Measurements from ENCODE around the gene FARS2. TPM values are rescaled to one million over a fixed set of nuclear protein-coding genes. Genes with fewer than 3 reads are reported as not detected.

The FARS2 gene
- polyA plus RNA-seq, 1 of the 3 experiments (the other 2 are of a cell fraction), result 12.5 TPM

DNA sequence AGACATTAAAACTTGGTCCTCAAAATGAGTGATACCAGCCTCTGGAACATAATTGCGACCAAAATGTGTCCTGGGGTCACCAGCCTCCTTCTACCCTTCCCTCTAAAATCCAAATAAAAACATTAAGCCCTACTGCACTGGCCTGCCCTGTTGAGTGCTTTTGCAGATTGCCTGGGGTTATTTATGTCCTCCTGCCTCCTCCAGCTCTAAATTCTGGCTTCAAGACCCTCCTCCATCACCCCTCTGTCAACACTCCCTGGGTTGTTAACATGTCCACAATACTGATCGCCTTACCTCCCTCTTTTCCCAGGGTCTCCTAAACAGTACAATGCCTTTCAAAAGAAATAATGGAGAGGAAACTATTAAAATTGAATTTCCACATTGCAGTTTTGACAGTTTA, 418.0 kb downstream of the FARS2 start (continued):
- TF ChIP-seq SIN3A (IDR thresholded peaks at IDR 0.05; ENCODE audit: borderline replicate concordance, low read depth, low read length) (no peak), NRF1 (IDR thresholded peaks at IDR 0.05; ENCODE audit: low read depth, low read length) (no peak), POLR2AphosphoS5 (IDR thresholded peaks at IDR 0.05; ENCODE audit: low read depth, low read length) (no peak), TEAD4 (IDR thresholded peaks at IDR 0.05; ENCODE audit: borderline replicate concordance, insufficient read depth) (no peak), RFX5 (IDR thresholded peaks at IDR 0.05; ENCODE audit: low read length) (no peak)

DNA sequence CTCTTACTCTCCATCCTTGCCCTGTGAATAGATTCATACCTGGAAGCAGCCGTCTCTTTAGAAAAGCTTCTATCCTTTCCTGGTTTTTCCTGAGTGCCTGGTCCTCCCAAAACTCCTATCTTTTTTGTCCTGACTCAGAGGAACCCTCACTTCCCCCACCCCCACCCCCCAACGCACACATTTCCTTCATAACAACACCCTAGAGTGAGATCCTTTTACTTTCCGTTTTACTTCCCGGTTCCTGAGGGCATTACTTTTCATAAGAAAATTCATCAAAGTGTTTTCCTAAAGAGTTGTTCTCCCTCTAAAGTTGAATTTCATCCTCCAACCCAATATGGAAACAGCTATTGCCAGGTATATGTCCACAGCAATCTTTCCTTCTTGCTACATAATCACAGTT, 418.4 kb downstream of the FARS2 start:
- CTCF ChIA-PET, result interaction anchor here (1.3 kb wide), 1 partner anchor 14 kb away, joined by 3 read pairs; no protein-coding TSS in a partner anchor
- Histone ChIP-seq H3K36me3 (replicated peaks in 1 of 2; ENCODE audit: control insufficient read depth in 1 of 2, insufficient read depth in 2 of 2, low read length in 1 of 2) (no peaks in the 10 kb centered on the region), H2AFZ (ENCODE audit: low read depth) (no peak overlapping the region), H3K9ac (no peak overlapping the region), H3K9me3 (no peaks in the 10 kb centered on the region), H3K4me3 (ENCODE audit: low read depth in 2 of 2, low read length in 1 of 2) (no peak overlapping the region), H3K9me2 (no peaks in the 10 kb centered on the region), H3K4me2 (no peak overlapping the region), H3K27me3 (ENCODE audit: insufficient read depth) (no peaks in the 10 kb centered on the region), H3K79me2 (ENCODE audit: insufficient read depth) (no peaks in the 10 kb centered on the region), H3K27ac (ENCODE audit: low read depth in 2 of 2, low read length in 1 of 2) (no peak overlapping the region), H4K20me1 (ENCODE audit: insufficient read depth) (no peaks in the 10 kb centered on the region), H3F3A (replicated peaks; ENCODE audit: insufficient read depth) (no peaks in the 10 kb centered on the region), H3K4me1 (ENCODE audit: control insufficient read depth in 1 of 2, insufficient read depth in 2 of 2, low read depth in 1 of 2, low read length in 1 of 2) (peaks cover 0 to 13% of the 10 kb centered on the region in 2 experiments; a peak in 2 of 4 replicates)
- 76% methylated on average over 4 of the region's 4 CpGs for whole genome bisulfite sequencing (ENCODE audit: low lambda C conversion rate)
- DNase-seq, result no peak
- POLR2A ChIA-PET, result no interaction called here
- TF ChIP-seq, protein P1, sequence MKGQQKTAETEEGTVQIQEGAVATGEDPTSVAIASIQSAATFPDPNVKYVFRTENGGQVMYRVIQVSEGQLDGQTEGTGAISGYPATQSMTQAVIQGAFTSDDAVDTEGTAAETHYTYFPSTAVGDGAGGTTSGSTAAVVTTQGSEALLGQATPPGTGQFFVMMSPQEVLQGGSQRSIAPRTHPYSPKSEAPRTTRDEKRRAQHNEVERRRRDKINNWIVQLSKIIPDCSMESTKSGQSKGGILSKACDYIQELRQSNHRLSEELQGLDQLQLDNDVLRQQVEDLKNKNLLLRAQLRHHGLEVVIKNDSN (IDR thresholded peaks at IDR 0.05; ENCODE audit: borderline replicate concordance, low read depth), result no peak
- TF ChIP-seq, protein P2, sequence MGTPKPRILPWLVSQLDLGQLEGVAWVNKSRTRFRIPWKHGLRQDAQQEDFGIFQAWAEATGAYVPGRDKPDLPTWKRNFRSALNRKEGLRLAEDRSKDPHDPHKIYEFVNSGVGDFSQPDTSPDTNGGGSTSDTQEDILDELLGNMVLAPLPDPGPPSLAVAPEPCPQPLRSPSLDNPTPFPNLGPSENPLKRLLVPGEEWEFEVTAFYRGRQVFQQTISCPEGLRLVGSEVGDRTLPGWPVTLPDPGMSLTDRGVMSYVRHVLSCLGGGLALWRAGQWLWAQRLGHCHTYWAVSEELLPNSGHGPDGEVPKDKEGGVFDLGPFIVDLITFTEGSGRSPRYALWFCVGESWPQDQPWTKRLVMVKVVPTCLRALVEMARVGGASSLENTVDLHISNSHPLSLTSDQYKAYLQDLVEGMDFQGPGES (IDR thresholded peaks at IDR 0.05; ENCODE audit: low read depth, low read length), result no peak
- TF ChIP-seq TAF1 (IDR thresholded peaks at IDR 0.05; ENCODE audit: borderline replicate concordance, low read depth, low read length) (no peak), RXRA (IDR thresholded peaks at IDR 0.05; ENCODE audit: borderline replicate concordance, low read depth) (no peak), RAD21 (IDR thresholded peaks at IDR 0.05; ENCODE audit: low read length) (no peak), CHD2 (IDR thresholded peaks at IDR 0.05; ENCODE audit: low read length, partially characterized antibody) (no peak), EZH2phosphoT487 (IDR thresholded peaks at IDR 0.05; ENCODE audit: borderline replicate concordance, low read depth) (no peak), FOSL2 (IDR thresholded peaks at IDR 0.05; ENCODE audit: borderline replicate concordance, low read depth) (no peak), ELF1 (IDR thresholded peaks at IDR 0.05) (no peak), FOXJ3 (CRISPR knock-in tag; IDR thresholded peaks at IDR 0.05) (no peak), POLR2AphosphoS5 (IDR thresholded peaks at IDR 0.05; ENCODE audit: low read depth, low read length) (no peak)
- TF ChIP-seq, protein P3, sequence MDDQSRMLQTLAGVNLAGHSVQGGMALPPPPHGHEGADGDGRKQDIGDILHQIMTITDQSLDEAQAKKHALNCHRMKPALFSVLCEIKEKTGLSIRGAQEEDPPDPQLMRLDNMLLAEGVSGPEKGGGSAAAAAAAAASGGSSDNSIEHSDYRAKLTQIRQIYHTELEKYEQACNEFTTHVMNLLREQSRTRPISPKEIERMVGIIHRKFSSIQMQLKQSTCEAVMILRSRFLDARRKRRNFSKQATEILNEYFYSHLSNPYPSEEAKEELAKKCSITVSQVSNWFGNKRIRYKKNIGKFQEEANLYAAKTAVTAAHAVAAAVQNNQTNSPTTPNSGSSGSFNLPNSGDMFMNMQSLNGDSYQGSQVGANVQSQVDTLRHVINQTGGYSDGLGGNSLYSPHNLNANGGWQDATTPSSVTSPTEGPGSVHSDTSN (IDR thresholded peaks at IDR 0.05), result no peak
- TF ChIP-seq, protein P4, sequence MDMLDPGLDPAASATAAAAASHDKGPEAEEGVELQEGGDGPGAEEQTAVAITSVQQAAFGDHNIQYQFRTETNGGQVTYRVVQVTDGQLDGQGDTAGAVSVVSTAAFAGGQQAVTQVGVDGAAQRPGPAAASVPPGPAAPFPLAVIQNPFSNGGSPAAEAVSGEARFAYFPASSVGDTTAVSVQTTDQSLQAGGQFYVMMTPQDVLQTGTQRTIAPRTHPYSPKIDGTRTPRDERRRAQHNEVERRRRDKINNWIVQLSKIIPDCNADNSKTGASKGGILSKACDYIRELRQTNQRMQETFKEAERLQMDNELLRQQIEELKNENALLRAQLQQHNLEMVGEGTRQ (IDR thresholded peaks at IDR 0.05; ENCODE audit: borderline replicate concordance, low read depth, low read length), result no peak
